ENCODE measurements around the gene COL6A2. TPM values are rescaled to one million over a fixed set of nuclear protein-coding genes. Genes with fewer than 3 reads are reported as not detected.

COL6A2 gene
- total and polyA plus RNA-seq, 10 donors = 101 to 259 (median 192) TPM

DNA sequence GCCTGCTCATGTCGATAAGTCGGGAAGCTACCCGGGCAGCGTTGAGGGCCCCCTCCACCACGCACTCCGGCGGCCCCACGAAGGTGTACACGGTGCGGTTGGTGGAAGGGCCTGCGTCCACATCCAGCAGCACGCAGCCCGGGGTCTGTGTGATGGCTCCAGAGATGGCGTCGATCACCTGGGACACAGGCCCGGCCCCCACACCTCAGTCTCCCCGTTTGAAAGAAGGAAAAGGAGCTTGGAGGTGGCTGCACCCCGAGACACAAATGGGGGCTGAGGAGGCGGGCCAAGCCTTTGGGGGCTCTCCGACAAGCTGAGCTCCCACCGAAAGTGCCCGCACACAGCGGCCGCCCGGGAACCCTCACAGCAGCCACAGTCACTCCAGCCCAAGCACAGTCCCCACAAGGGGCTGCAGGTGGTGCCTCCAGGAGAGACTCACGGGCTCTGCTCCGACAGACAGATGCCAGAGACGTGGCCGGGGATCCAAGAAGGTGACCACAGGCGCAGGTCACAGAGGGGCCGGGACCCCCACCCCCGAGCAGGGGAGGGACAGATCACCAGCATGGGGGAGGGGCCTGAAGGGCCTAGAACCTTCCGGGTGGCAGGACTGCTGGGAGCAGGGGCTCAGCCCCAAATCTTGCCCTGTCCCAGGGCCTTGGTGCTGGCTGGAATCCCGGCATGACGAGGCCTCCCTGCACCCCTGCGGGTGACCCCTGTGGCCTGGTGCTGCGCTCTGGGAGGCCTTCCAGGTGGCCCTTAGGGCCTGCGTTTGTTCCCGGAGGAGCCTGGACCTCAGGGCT is 56.4 kb downstream of the COL6A2 start:
- intact Hi-C loops (cut with DNase I; ENCODE audit: low total_unique reads) = no loop called here
- peaks cover 0 to 12% (median 6%) of the 10 kb centered on the region in 6 donors for H3K4me1 ChIP-seq
- peaks cover 0 to 21% (median 0%) of the 10 kb centered on the region in 7 donors for H3K27me3 ChIP-seq (replicated peaks in 1 of 7)
- H3K4me3 ChIP-seq = no peak overlapping the region
- no peaks in the 10 kb centered on the region for H3K36me3 ChIP-seq
- peak; percentile 39 for DNase-seq
- H3K9me3 ChIP-seq = no peaks in the 10 kb centered on the region
- no peak for TF ChIP-seq CTCF (IDR thresholded peaks at IDR 0.05 in 8 of 11, conservative IDR thresholded peaks at IDR 0.05 in 3 of 11)
- no peak for TF ChIP-seq POLR2A (IDR thresholded peaks at IDR 0.05)
- no peak for TF ChIP-seq POLR2AphosphoS5 (IDR thresholded peaks at IDR 0.05)
- 90 to 93% (median 92%) methylated on average over 25 to 39 of the region's 39 CpGs for WGBS, 5 donors
- H3K27ac ChIP-seq = no peak overlapping the region

DNA sequence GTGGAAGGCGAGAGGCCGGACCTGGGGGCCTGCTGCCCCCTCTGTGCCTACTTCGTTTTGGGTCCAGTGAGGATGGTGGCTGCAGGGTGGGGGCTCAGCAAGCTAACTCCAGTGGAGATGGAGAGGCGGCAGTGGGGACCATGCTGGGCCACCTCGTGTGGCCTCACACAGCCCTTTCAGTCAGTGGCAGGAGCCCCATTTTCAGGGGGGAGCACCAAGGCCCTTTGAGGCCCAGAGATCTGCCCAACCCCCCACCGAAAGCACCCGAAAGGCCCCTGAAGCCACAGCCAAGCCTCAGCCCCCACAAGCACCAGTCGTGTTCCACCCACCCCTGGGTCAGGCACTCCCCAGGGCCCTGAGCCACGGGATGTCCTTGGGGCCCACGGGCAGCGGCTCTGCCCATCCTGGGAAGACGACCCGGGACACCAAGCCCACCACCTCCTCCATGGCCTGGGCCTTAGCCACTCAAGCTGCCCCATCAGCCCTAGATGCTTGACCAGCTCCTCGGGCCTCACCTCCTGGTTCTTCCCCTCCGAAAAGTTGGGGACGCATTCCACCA is 57.1 kb downstream of the COL6A2 start:
- TF ChIP-seq POLR2A (IDR thresholded peaks at IDR 0.05) (no peak), POLR2AphosphoS5 (IDR thresholded peaks at IDR 0.05) (no peak), CTCF (IDR thresholded peaks at IDR 0.05 in 8 of 11, conservative IDR thresholded peaks at IDR 0.05 in 3 of 11) (no peak)
- intact Hi-C loops (cut with DNase I; ENCODE audit: low total_unique reads) = no loop called here
- H3K4me3 ChIP-seq = no peak overlapping the region
- peaks cover 0 to 21% (median 0%) of the 10 kb centered on the region in 7 donors for H3K27me3 ChIP-seq (replicated peaks in 1 of 7)
- peaks cover 0 to 12% (median 6%) of the 10 kb centered on the region in 6 donors for H3K4me1 ChIP-seq
- WGBS, 5 donors = 84 to 92% (median 88%) methylated on average over 6 to 16 of the region's 16 CpGs
- H3K27ac ChIP-seq = no peak overlapping the region
- DNase-seq = no peak
- peaks cover 0 to 4% (median 0%) of the 10 kb centered on the region in 6 donors for H3K36me3 ChIP-seq
- H3K9me3 ChIP-seq = no peaks in the 10 kb centered on the region

GRCh38 chr21:46155514-46156377 is 57.8 kb downstream of the COL6A2 start, which contains the start of gene FTCD:
Gene FTCD, minus strand, starts transcription at chr21:46155579. Its CDS starts 56 bp downstream, at chr21:46155523.
- intact Hi-C loops (cut with DNase I; ENCODE audit: low total_unique reads) = no loop called here
- H3K4me3 ChIP-seq = no peak within 1 kb of the TSS
- no peaks in the 10 kb centered on the region for H3K9me3 ChIP-seq
- 85 to 93% (median 92%) methylated on average over 22 to 34 of the region's 34 CpGs for WGBS, 5 donors
- peaks cover 0 to 12% (median 6%) of the 10 kb centered on the region in 6 donors for H3K4me1 ChIP-seq
- no peak within 1 kb of the TSS for H3K27ac ChIP-seq
- H3K36me3 ChIP-seq = peaks cover 0 to 9% (median 0%) of the 10 kb centered on the region in 6 donors
- peaks cover 0 to 21% (median 0%) of the 10 kb centered on the region in 7 donors for H3K27me3 ChIP-seq (replicated peaks in 1 of 7)
- DNase-seq = no peak
- TF ChIP-seq POLR2AphosphoS5 (IDR thresholded peaks at IDR 0.05) (no peak), POLR2A (IDR thresholded peaks at IDR 0.05) (no peak), CTCF (IDR thresholded peaks at IDR 0.05 in 8 of 11, conservative IDR thresholded peaks at IDR 0.05 in 3 of 11) (no peak)

All from spleen (tissue), 11 donors.